Keratinocyte (primary cell): Measurements from ENCODE around the gene CCDC61. TPM values are rescaled to one million over a fixed set of nuclear protein-coding genes. Genes with fewer than 3 reads are reported as not detected.

Experiments
- DNase-seq: peaks from one replicate; pipeline ENCODE4 v3.0.0-alpha.2; 2011; ENCODE audit warnings: low read depth, missing footprints, low spot score
- FAIRE-seq: peaks from 2 replicates; lab custom pipeline; 2011; peaks lifted over from hg19 to GRCh38; lab: Jason Lieb, UNC
- H2AFZ ChIP-seq: 2 replicates; pipeline ENCODE4 v1.6.0; 2012; ENCODE audit warnings: low read length, control low read depth, inconsistent platforms; ENCODE audit not compliant: control insufficient read depth
- H3K27ac ChIP-seq: 2 replicates; pipeline ENCODE4 v1.5.1; 2011; ENCODE audit warnings: low read length; ENCODE audit not compliant: control insufficient read depth, insufficient read depth
- H3K27me3 ChIP-seq: 3 replicates; pipeline ENCODE4 v1.6.0; 2011; ENCODE audit warnings: low read length; ENCODE audit not compliant: control insufficient read depth, insufficient read depth; ENCODE audit errors: extremely low read depth
- H3K36me3 ChIP-seq, 2 experiments: 2 replicates in 1 of 2; 3 replicates in 1 of 2; pipeline ENCODE4 v1.5.1; 2011; ENCODE audit warnings: low read length in 2 of 2, mild to moderate bottlenecking in 1 of 2; ENCODE audit not compliant: control insufficient read depth in 2 of 2, insufficient read depth in 2 of 2; ENCODE audit errors: extremely low read depth in 1 of 2
- H3K4me1 ChIP-seq: 3 replicates; pipeline ENCODE4 v1.5.1; 2011; ENCODE audit warnings: low read length; ENCODE audit not compliant: control insufficient read depth, insufficient read depth; ENCODE audit errors: extremely low read depth
- H3K4me2 ChIP-seq: 3 replicates; pipeline ENCODE4 v1.6.0; 2011; ENCODE audit warnings: low read depth, low read length; ENCODE audit not compliant: control insufficient read depth, insufficient read depth; ENCODE audit errors: extremely low read depth
- H3K4me3 ChIP-seq, 3 experiments: fragments of 200-600 bp in 1 of 3; sonication (generic) in 1 of 3; 2 replicates in 2 of 3; 3 replicates in 1 of 3; pipeline ENCODE4 v1.5.1; 2011 to 2016; ENCODE audit warnings: low read length in 3 of 3, mild to moderate bottlenecking in 3 of 3, control low read depth in 2 of 3, inconsistent platforms in 1 of 3, low read depth in 1 of 3, mixed read lengths in 1 of 3, mixed run types in 1 of 3, moderate library complexity in 1 of 3; ENCODE audit not compliant: control insufficient read depth in 2 of 3, insufficient read depth in 2 of 3; ENCODE audit errors: extremely low read depth in 1 of 3
- H3K79me2 ChIP-seq: 2 replicates; pipeline ENCODE4 v1.6.0; 2012; ENCODE audit warnings: low read length; ENCODE audit not compliant: control insufficient read depth, insufficient read depth
- H3K9ac ChIP-seq: 3 replicates; pipeline ENCODE4 v1.6.0; 2011; ENCODE audit warnings: low read length; ENCODE audit not compliant: control insufficient read depth, insufficient read depth; ENCODE audit errors: extremely low read depth
- H3K9me1 ChIP-seq: 3 replicates; pipeline ENCODE4 v1.6.0; 2011; ENCODE audit warnings: low read length; ENCODE audit not compliant: control insufficient read depth, insufficient read depth; ENCODE audit errors: extremely low read depth
- H3K9me3 ChIP-seq: 2 replicates; pipeline ENCODE4 v1.5.1; 2012; ENCODE audit warnings: low read depth, low read length; ENCODE audit not compliant: control insufficient read depth
- H4K20me1 ChIP-seq: 3 replicates; pipeline ENCODE4 v1.6.0; 2011; ENCODE audit warnings: low read length; ENCODE audit not compliant: control insufficient read depth, insufficient read depth; ENCODE audit errors: extremely low read depth
- CTCF ChIP-seq, 3 experiments: IDR thresholded peaks in 1 of 3; conservative IDR thresholded peaks in 1 of 3; optimal IDR thresholded peaks in 1 of 3; 2 replicates in 2 of 3; 3 replicates in 1 of 3; pipeline versions ENCODE3 to v1.5.1; 2011; ENCODE audit warnings: low read length in 3 of 3, mild to moderate bottlenecking in 3 of 3, moderate library complexity in 2 of 3, control low read depth in 1 of 3, inconsistent platforms in 1 of 3; ENCODE audit not compliant: insufficient read depth in 2 of 3; ENCODE audit errors: extremely low read depth in 1 of 3
- EZH2 ChIP-seq: IDR thresholded peaks from one replicate; pipeline ENCODE4 v1.6.1; 2012; ENCODE audit warnings: inconsistent platforms, mild to moderate bottlenecking, low read length, moderate library complexity
- dilution Hi-C: fragments of 300-500 bp; cut with MboI; formaldehyde crosslinking; loops from one replicate; pipeline ENCODE4 v1.7.0; 2020; ENCODE audit warnings: low sequenced_read_pairs; ENCODE audit not compliant: extremely low pct_ligation_motif_present
- polyA plus RNA-seq, 5 experiments: library from polyadenylated mRNA; depleted of rRNA in 3 of 5; stranded (reverse) in 3 of 5; stranded (forward) in 1 of 5; unstranded in 1 of 5; fragments of >200 nt; gene quantifications; 1 replicate in 1 of 5; 2 replicates in 3 of 5; 3 replicates in 1 of 5; pipeline versions ENCODE4 v1.2.1 to v1.2.3, GENCODE V29; 2011 to 2012; ENCODE audit warnings: missing spikeins in 2 of 5, low read depth in 1 of 5, low replicate concordance in 1 of 5

CCDC61 gene
- polyA plus RNA-seq, 1 donor (not counting 4 experiments of a cell fraction or from before 2014, with no cell fraction given): 5.8 TPM

- dilution Hi-C loops: no loop called here
- H3K9me1 ChIP-seq: no peaks in the 10 kb centered on the region
- no peak for FAIRE-seq
- no peaks in the 10 kb centered on the region for H3K36me3 ChIP-seq
- DNase-seq: no peak
- no peak overlapping the region for H3K4me2 ChIP-seq
- H3K4me1 ChIP-seq: peaks cover 9% of the 10 kb centered on the region
- H2AFZ ChIP-seq: no peak overlapping the region
- no peaks in the 10 kb centered on the region for H4K20me1 ChIP-seq
- peaks cover 32% of the 10 kb centered on the region for H3K27me3 ChIP-seq
- no peaks in the 10 kb centered on the region for H3K9me3 ChIP-seq
- H3K4me3 ChIP-seq: no peak overlapping the region
- peak in 2 of 3 experiments; percentile 20 to 43 for TF ChIP-seq CTCF (optimal IDR thresholded peaks at IDR 0.05 in 1 of 3, IDR thresholded peaks at IDR 0.05 in 1 of 3, conservative IDR thresholded peaks at IDR 0.05 in 1 of 3; ENCODE audit: extremely low read depth in 1 of 3, insufficient read depth in 2 of 3, low read length in 3 of 3)
- no peak for TF ChIP-seq EZH2
- H3K79me2 ChIP-seq: no peaks in the 10 kb centered on the region
- no peak overlapping the region for H3K9ac ChIP-seq
- H3K27ac ChIP-seq: no peak overlapping the region
These were observed 34.6 kb upstream of the CCDC61 start for GRCh38 chr19:45960595-45961235.

GRCh38 chr19:45962021-45962420 lies 33.2 kb upstream of the CCDC61 start:
- Histone ChIP-seq H3K9me1 (no peaks in the 10 kb centered on the region), H3K79me2 (no peaks in the 10 kb centered on the region), H3K9ac (no peak overlapping the region), H3K4me1 (no peaks in the 10 kb centered on the region), H3K36me3 (no peaks in the 10 kb centered on the region), H3K9me3 (no peaks in the 10 kb centered on the region), H3K27me3 (peaks cover 32% of the 10 kb centered on the region), H3K4me3 (no peak overlapping the region), H2AFZ (no peak overlapping the region), H3K4me2 (no peak overlapping the region), H4K20me1 (no peaks in the 10 kb centered on the region), H3K27ac (no peak overlapping the region)
- TF ChIP-seq CTCF (optimal IDR thresholded peaks at IDR 0.05 in 1 of 3, IDR thresholded peaks at IDR 0.05 in 1 of 3, conservative IDR thresholded peaks at IDR 0.05 in 1 of 3; ENCODE audit: extremely low read depth in 1 of 3, insufficient read depth in 2 of 3, low read length in 3 of 3) (no peak), EZH2 (no peak)
- DNase-seq (no peak), FAIRE-seq (no peak)
- dilution Hi-C loops: no loop called here
